SK-N-SH (cell line): Measurements from ENCODE around the gene SAMD15. TPM values are rescaled to one million over a fixed set of nuclear protein-coding genes. Genes with fewer than 3 reads are reported as not detected.

ENCODE experiments used
- CTCF ChIA-PET: fragments of 300-600, 350-600 bp; formaldehyde crosslinking; extraction: SDS; loops from one replicate; lab custom pipeline; 2021; lab: Yijun Ruan, JAX
- POLR2A ChIA-PET: fragments of 350-600 bp; sonication (Branson Sonifier 250); formaldehyde crosslinking; extraction: SDS; loops from one replicate; lab custom pipeline; 2020; ENCODE audit warnings: antibody characterized with exemption, inconsistent platforms; lab: Yijun Ruan, JAX
- DNase-seq: peaks from one replicate; pipeline ENCODE4 v3.0.0; 2012
- H2AFZ ChIP-seq: fragments of 200-600 bp; sonication (generic); 2 replicates; pipeline ENCODE4 v1.8.1; 2016; ENCODE audit warnings: antibody characterized with exemption, mild to moderate bottlenecking, low read depth
- H3F3A ChIP-seq: fragments of 200-600 bp; sonication (generic); replicated peaks from 2 replicates; pipeline ENCODE3; 2016; ENCODE audit warnings: antibody characterized with exemption, mild to moderate bottlenecking; ENCODE audit not compliant: insufficient read depth
- H3K27ac ChIP-seq, 2 experiments: fragments of 200-500 bp in 1 of 2; fragments of 200-600 bp in 1 of 2; sonication (Bioruptor generic) in 1 of 2; sonication (generic), shearing (Covaris generic) in 1 of 2; 2 replicates each; pipeline versions ENCODE4 v1.5.1 to v1.6.1; 2014 to 2016; ENCODE audit warnings: low read depth in 2 of 2, inconsistent platforms in 1 of 2, low read length in 1 of 2, mild to moderate bottlenecking in 1 of 2, mixed read lengths in 1 of 2
- H3K27me3 ChIP-seq: fragments of 200-600 bp; sonication (generic), shearing (Covaris generic); 2 replicates; pipeline ENCODE4 v1.6.1; 2016; ENCODE audit warnings: mixed run types; ENCODE audit not compliant: insufficient read depth
- H3K36me3 ChIP-seq, 2 experiments: fragments of 200-500 bp in 1 of 2; fragments of 200-600 bp in 1 of 2; sonication (Bioruptor generic) in 1 of 2; sonication (generic) in 1 of 2; replicated peaks in 1 of 2; 2 replicates each; pipeline versions ENCODE3 to v1.5.1; 2014 to 2016; ENCODE audit warnings: low read length in 1 of 2, mild to moderate bottlenecking in 1 of 2; ENCODE audit not compliant: insufficient read depth in 2 of 2, control insufficient read depth in 1 of 2
- H3K4me1 ChIP-seq, 2 experiments: fragments of 200-500 bp in 1 of 2; fragments of 200-600 bp in 1 of 2; sonication (Bioruptor generic) in 1 of 2; sonication (generic), shearing (Covaris generic) in 1 of 2; 2 replicates each; pipeline versions ENCODE4 v1.5.1 to v1.6.1; 2014 to 2016; ENCODE audit warnings: low read depth in 1 of 2, low read length in 1 of 2, mixed run types in 1 of 2; ENCODE audit not compliant: insufficient read depth in 2 of 2, control insufficient read depth in 1 of 2
- H3K4me2 ChIP-seq: fragments of 200-600 bp; sonication (generic), shearing (Covaris generic); 2 replicates; pipeline ENCODE4 v1.6.1; 2017; ENCODE audit warnings: mixed run types
- H3K4me3 ChIP-seq, 2 experiments: fragments of 200-500 bp in 1 of 2; fragments of 200-600 bp in 1 of 2; sonication (Bioruptor generic) in 1 of 2; sonication (generic), shearing (Covaris generic) in 1 of 2; 2 replicates each; pipeline versions ENCODE4 v1.5.1 to v1.8.1; 2014 to 2016; ENCODE audit warnings: low read depth in 2 of 2, inconsistent platforms in 1 of 2, low read length in 1 of 2, mild to moderate bottlenecking in 1 of 2, mixed read lengths in 1 of 2, moderate library complexity in 1 of 2
- H3K79me2 ChIP-seq: fragments of 200-600 bp; sonication (generic); 2 replicates; pipeline ENCODE4 v1.8.1; 2017; ENCODE audit warnings: mild to moderate bottlenecking; ENCODE audit not compliant: insufficient read depth
- H3K9ac ChIP-seq: fragments of 200-600 bp; sonication (generic); 2 replicates; pipeline ENCODE4 v1.6.1; 2017; ENCODE audit warnings: mixed run types
- H3K9me2 ChIP-seq: fragments of 200-600 bp; sonication (generic); 2 replicates; pipeline ENCODE4 v1.6.1; 2017; ENCODE audit warnings: mixed run types
- H3K9me3 ChIP-seq: fragments of 200-600 bp; sonication (generic); 2 replicates; pipeline ENCODE4 v1.6.1; 2017; ENCODE audit warnings: mixed run types, mild to moderate bottlenecking, moderate library complexity
- H4K20me1 ChIP-seq: fragments of 200-600 bp; sonication (generic); 2 replicates; pipeline ENCODE4 v1.6.1; 2017; ENCODE audit warnings: mild to moderate bottlenecking, mixed run types; ENCODE audit not compliant: insufficient read depth
- CHD2 ChIP-seq: fragments of 150-350 bp; IDR thresholded peaks from 2 replicates; pipeline ENCODE4 v1.6.1; 2018; ENCODE audit warnings: low read length; ENCODE audit not compliant: partially characterized antibody
- ELF1 ChIP-seq: IDR thresholded peaks from 2 replicates; pipeline ENCODE4 v1.4.0; 2012
- GABPA ChIP-seq: IDR thresholded peaks from 2 replicates; pipeline ENCODE4 v1.4.0; 2012; ENCODE audit warnings: low read depth, mild to moderate bottlenecking
- GATA2 ChIP-seq: sonication (generic); formaldehyde crosslinking; IDR thresholded peaks from 2 replicates; pipeline ENCODE4 v1.5.0; 2020; ENCODE audit warnings: mild to moderate bottlenecking, missing genetic modification reagents
- MEF2A ChIP-seq: IDR thresholded peaks from 2 replicates; pipeline ENCODE4 v1.4.0; 2012; ENCODE audit warnings: low read depth, borderline replicate concordance
- MXI1 ChIP-seq: IDR thresholded peaks from 2 replicates; pipeline ENCODE4 v1.6.1; 2012; ENCODE audit warnings: mild to moderate bottlenecking, low read depth, low read length, improper control_type of control experiment
- SIN3A ChIP-seq: IDR thresholded peaks from 2 replicates; pipeline ENCODE4 v1.6.1; 2012; ENCODE audit warnings: low read depth, mild to moderate bottlenecking, low read length, moderate library complexity, borderline replicate concordance
- WGBS: methylation state at CpG from one replicate; pipeline ENCODE4 v1.1.6; 2017; ENCODE audit warnings: low lambda C conversion rate; 5-methylcytosine and 5-hydroxymethylcytosine counted together
- polyA plus RNA-seq, 3 experiments: library from polyadenylated mRNA; depleted of rRNA; stranded (reverse); fragments of >200 nt; gene quantifications; 2 replicates each; pipeline ENCODE4 v1.2.3, GENCODE V29; 2012
- TF ChIP-seq, protein P1 (sequence below): IDR thresholded peaks from 2 replicates; pipeline ENCODE4 v1.6.1; 2012; ENCODE audit warnings: mild to moderate bottlenecking, low read depth, low read length, moderate library complexity
- TF ChIP-seq, protein P2 (sequence below): fragments of 150-350 bp; IDR thresholded peaks from 2 replicates; pipeline ENCODE4 v1.6.1; 2016; ENCODE audit warnings: mild to moderate bottlenecking, low read depth, low read length
- TF ChIP-seq, protein P3 (sequence below): IDR thresholded peaks from 2 replicates; pipeline ENCODE4; 2012

The SAMD15 gene
- polyA plus RNA-seq, 1 of the 3 experiments (the other 2 are of a cell fraction) = 1.7 TPM

DNA sequence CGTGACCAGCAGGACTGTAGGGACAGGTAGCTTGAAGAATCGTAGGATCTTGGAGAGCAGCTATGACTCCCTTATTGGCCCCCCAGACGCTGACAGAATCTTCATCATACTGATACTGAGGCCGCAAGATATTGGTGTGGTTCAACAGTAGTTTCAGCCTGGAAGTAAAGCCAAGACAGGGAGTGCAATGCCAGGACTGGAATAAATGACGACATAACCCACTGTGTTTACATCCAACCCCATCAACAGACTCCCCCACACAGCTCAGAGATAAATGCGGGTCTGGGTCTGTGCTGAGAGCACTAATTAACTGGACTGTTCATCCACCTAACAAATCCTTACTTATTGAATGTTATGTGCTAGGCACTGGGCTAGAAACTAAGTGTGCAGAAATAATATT is 29.5 kb downstream of the SAMD15 start:
- Histone ChIP-seq H3F3A (no peaks in the 10 kb centered on the region), H3K79me2 (no peaks in the 10 kb centered on the region), H3K9ac (no peak overlapping the region), H2AFZ (no peak overlapping the region), H3K9me3 (no peaks in the 10 kb centered on the region), H4K20me1 (no peaks in the 10 kb centered on the region), H3K36me3 (no peaks in the 10 kb centered on the region), H3K9me2 (no peaks in the 10 kb centered on the region), H3K4me3 (no peak overlapping the region), H3K27ac (no peak overlapping the region), H3K4me1 (no peaks in the 10 kb centered on the region), H3K4me2 (no peak overlapping the region), H3K27me3 (no peaks in the 10 kb centered on the region)
- DNase-seq = no peak
- TF ChIP-seq MXI1 (no peak), MEF2A (no peak)
- TF ChIP-seq, protein P1, sequence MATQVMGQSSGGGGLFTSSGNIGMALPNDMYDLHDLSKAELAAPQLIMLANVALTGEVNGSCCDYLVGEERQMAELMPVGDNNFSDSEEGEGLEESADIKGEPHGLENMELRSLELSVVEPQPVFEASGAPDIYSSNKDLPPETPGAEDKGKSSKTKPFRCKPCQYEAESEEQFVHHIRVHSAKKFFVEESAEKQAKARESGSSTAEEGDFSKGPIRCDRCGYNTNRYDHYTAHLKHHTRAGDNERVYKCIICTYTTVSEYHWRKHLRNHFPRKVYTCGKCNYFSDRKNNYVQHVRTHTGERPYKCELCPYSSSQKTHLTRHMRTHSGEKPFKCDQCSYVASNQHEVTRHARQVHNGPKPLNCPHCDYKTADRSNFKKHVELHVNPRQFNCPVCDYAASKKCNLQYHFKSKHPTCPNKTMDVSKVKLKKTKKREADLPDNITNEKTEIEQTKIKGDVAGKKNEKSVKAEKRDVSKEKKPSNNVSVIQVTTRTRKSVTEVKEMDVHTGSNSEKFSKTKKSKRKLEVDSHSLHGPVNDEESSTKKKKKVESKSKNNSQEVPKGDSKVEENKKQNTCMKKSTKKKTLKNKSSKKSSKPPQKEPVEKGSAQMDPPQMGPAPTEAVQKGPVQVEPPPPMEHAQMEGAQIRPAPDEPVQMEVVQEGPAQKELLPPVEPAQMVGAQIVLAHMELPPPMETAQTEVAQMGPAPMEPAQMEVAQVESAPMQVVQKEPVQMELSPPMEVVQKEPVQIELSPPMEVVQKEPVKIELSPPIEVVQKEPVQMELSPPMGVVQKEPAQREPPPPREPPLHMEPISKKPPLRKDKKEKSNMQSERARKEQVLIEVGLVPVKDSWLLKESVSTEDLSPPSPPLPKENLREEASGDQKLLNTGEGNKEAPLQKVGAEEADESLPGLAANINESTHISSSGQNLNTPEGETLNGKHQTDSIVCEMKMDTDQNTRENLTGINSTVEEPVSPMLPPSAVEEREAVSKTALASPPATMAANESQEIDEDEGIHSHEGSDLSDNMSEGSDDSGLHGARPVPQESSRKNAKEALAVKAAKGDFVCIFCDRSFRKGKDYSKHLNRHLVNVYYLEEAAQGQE = no peak
- TF ChIP-seq, protein P2, sequence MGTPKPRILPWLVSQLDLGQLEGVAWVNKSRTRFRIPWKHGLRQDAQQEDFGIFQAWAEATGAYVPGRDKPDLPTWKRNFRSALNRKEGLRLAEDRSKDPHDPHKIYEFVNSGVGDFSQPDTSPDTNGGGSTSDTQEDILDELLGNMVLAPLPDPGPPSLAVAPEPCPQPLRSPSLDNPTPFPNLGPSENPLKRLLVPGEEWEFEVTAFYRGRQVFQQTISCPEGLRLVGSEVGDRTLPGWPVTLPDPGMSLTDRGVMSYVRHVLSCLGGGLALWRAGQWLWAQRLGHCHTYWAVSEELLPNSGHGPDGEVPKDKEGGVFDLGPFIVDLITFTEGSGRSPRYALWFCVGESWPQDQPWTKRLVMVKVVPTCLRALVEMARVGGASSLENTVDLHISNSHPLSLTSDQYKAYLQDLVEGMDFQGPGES = no peak
- 84% methylated on average over 6 of the region's 6 CpGs for WGBS
- CTCF ChIA-PET = interaction anchor here (1.0 kb wide), 2 partner anchors 13 to 145 kb away, joined by 3 read pairs; no protein-coding TSS in a partner anchor
- POLR2A ChIA-PET = no interaction called here

DNA sequence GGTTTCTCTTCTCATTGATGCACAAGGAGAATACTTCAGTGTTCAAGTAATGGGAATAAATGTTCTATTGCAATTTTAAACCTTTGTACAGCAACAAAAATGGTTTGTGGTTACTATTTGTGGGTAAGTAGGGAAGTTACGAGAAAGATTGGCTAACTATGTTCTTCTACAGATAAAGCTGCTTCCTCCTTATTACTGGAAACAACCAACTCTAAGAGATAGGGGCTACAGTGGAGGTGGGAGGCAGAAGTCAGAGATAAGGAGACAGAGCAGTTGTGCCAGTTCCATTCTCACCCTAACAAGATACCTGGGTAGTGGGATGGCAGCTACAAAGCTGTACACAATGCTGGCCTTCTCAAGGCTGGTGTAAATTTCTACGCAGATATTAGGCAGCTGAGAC is 30.0 kb downstream of the SAMD15 start:
- no peak overlapping the region for H3K27ac ChIP-seq
- no peaks in the 10 kb centered on the region for H3K79me2 ChIP-seq
- H3K4me1 ChIP-seq = no peaks in the 10 kb centered on the region
- no peak overlapping the region for H3K4me2 ChIP-seq
- 98% methylated on average over 2 of the region's 2 CpGs for WGBS
- ChIA-PET CTCF (interaction anchor here (1.0 kb wide), 1 partner anchor 145 kb away, joined by 3 read pairs; no protein-coding TSS in a partner anchor), POLR2A (no interaction called here)
- no peaks in the 10 kb centered on the region for H3K27me3 ChIP-seq
- H3K9me2 ChIP-seq = no peaks in the 10 kb centered on the region
- H3K9me3 ChIP-seq = no peaks in the 10 kb centered on the region
- no peaks in the 10 kb centered on the region for H4K20me1 ChIP-seq
- H2AFZ ChIP-seq = no peak overlapping the region
- H3K9ac ChIP-seq = no peak overlapping the region
- no peak overlapping the region for H3K4me3 ChIP-seq
- H3F3A ChIP-seq = no peaks in the 10 kb centered on the region
- no peak for DNase-seq
- no peaks in the 10 kb centered on the region for H3K36me3 ChIP-seq
- TF ChIP-seq GATA2 (CRISPR knock-in tag) (no peak), ELF1 (no peak), CHD2 (no peak), GABPA (no peak), MEF2A (no peak), SIN3A (no peak)
- TF ChIP-seq, protein P1 = no peak
- TF ChIP-seq, protein P3, sequence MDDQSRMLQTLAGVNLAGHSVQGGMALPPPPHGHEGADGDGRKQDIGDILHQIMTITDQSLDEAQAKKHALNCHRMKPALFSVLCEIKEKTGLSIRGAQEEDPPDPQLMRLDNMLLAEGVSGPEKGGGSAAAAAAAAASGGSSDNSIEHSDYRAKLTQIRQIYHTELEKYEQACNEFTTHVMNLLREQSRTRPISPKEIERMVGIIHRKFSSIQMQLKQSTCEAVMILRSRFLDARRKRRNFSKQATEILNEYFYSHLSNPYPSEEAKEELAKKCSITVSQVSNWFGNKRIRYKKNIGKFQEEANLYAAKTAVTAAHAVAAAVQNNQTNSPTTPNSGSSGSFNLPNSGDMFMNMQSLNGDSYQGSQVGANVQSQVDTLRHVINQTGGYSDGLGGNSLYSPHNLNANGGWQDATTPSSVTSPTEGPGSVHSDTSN = no peak
